Uterus (tissue), 2 donors: Measurements from ENCODE around the gene RPL37.

Experiments
- CTCF ChIP-seq, 4 experiments: fragments of 200-600 bp in 2 of 4; fragments of 450-650 bp in 2 of 4; sonication (generic) in 2 of 4; IDR thresholded peaks; one replicate each; pipeline ENCODE4 v1.5.1; 2016 to 2019; ENCODE audit warnings: antibody characterized with exemption in 4 of 4, mild to moderate bottlenecking in 2 of 4, moderate library complexity in 1 of 4
- POLR2A ChIP-seq, 2 donors: fragments of 450-650 bp; IDR thresholded peaks; one replicate each; pipeline ENCODE4 v1.6.1; 2016; ENCODE audit warnings: antibody characterized with exemption in 2 of 2, mild to moderate bottlenecking in 1 of 2, moderate library complexity in 1 of 2

- TF ChIP-seq CTCF (IDR thresholded peaks at IDR 0.05) = no peak
- no peak for TF ChIP-seq POLR2A (IDR thresholded peaks at IDR 0.05)
Measured at GRCh38 chr5:40860711-40861110, 25.7 kb upstream of the RPL37 start.
